Mesenchymal stem cell (in vitro differentiated cells and primary cell): ENCODE measurements around the gene IRX4.

Experiments used
- DNase-seq: peaks from one replicate; pipeline ENCODE4 v3.0.0-alpha.2; 2013
- H2AFZ ChIP-seq: one replicate; pipeline ENCODE4 v1.6.1; 2013; ENCODE audit warnings: low read depth, mild to moderate bottlenecking, control low read depth, inconsistent platforms, low read length, moderate library complexity
- H2AK5ac ChIP-seq: 2 replicates; pipeline ENCODE4 v1.6.1; 2013; ENCODE audit warnings: low read length, moderate library complexity, mild to moderate bottlenecking, inconsistent platforms; ENCODE audit not compliant: severe bottlenecking
- H2BK120ac ChIP-seq: one replicate; pipeline ENCODE4 v1.6.1; 2013; ENCODE audit warnings: low read depth, mild to moderate bottlenecking, inconsistent platforms, low read length, moderate library complexity
- H2BK12ac ChIP-seq, 2 experiments: one replicate each; pipeline ENCODE4 v1.6.1; 2013; ENCODE audit warnings: inconsistent platforms in 2 of 2, low read length in 2 of 2, mild to moderate bottlenecking in 2 of 2, moderate library complexity in 2 of 2, control low read depth in 1 of 2
- H2BK15ac ChIP-seq: one replicate; pipeline ENCODE4 v1.6.1; 2013; ENCODE audit warnings: mild to moderate bottlenecking, low read depth, inconsistent platforms; ENCODE audit not compliant: poor library complexity, severe bottlenecking
- H2BK5ac ChIP-seq: 2 replicates; pipeline ENCODE4 v1.6.1; 2013; ENCODE audit warnings: low read depth, mild to moderate bottlenecking, low read length, control low read depth, inconsistent platforms; ENCODE audit not compliant: poor library complexity, severe bottlenecking
- H3K14ac ChIP-seq, 2 experiments: one replicate each; pipeline ENCODE4 v1.6.1; 2013; ENCODE audit warnings: inconsistent platforms in 2 of 2, low read length in 2 of 2, control low read depth in 1 of 2, mild to moderate bottlenecking in 1 of 2, moderate library complexity in 1 of 2
- H3K18ac ChIP-seq, 2 experiments: one replicate each; pipeline ENCODE4 v1.6.1; 2013; ENCODE audit warnings: inconsistent platforms in 2 of 2, low read length in 2 of 2, control low read depth in 1 of 2, low read depth in 1 of 2, mild to moderate bottlenecking in 1 of 2
- H3K23ac ChIP-seq, 2 experiments: one replicate each; pipeline ENCODE4 v1.6.1; 2013; ENCODE audit warnings: inconsistent platforms in 2 of 2, low read length in 2 of 2, mild to moderate bottlenecking in 2 of 2, moderate library complexity in 2 of 2, control low read depth in 1 of 2
- H3K27ac ChIP-seq: 2 replicates; pipeline ENCODE4 v1.5.1; 2013; ENCODE audit warnings: mild to moderate bottlenecking, moderate library complexity, low read length, control low read depth, inconsistent platforms; ENCODE audit not compliant: poor library complexity, severe bottlenecking
- H3K27me3 ChIP-seq, 2 experiments: 2 replicates each; pipeline versions ENCODE4 v1.6.1 to v1.7.0; 2013; ENCODE audit warnings: low read length in 2 of 2, mild to moderate bottlenecking in 2 of 2, moderate library complexity in 2 of 2, control low read depth in 1 of 2, inconsistent platforms in 1 of 2; ENCODE audit not compliant: control insufficient read depth in 1 of 2, insufficient read depth in 1 of 2
- H3K36me3 ChIP-seq, 2 experiments: 2 replicates each; pipeline versions ENCODE4 v1.6.1 to v1.7.0; 2013; ENCODE audit warnings: low read length in 2 of 2, control low read depth in 1 of 2, inconsistent platforms in 1 of 2, low read depth in 1 of 2, mild to moderate bottlenecking in 1 of 2; ENCODE audit not compliant: insufficient read depth in 2 of 2, control insufficient read depth in 1 of 2
- H3K4ac ChIP-seq, 2 experiments: one replicate each; pipeline ENCODE4 v1.6.1; 2013; ENCODE audit warnings: inconsistent platforms in 2 of 2, low read length in 2 of 2, mild to moderate bottlenecking in 2 of 2, moderate library complexity in 2 of 2, control low read depth in 1 of 2, low read depth in 1 of 2
- H3K4me1 ChIP-seq: 2 replicates; pipeline ENCODE4 v1.6.1; 2013; ENCODE audit warnings: low read depth, low read length, control low read depth; ENCODE audit not compliant: control insufficient read depth, insufficient read depth
- H3K4me2 ChIP-seq: 2 replicates; pipeline ENCODE4 v1.6.1; 2013; ENCODE audit warnings: low read length, mild to moderate bottlenecking, inconsistent platforms; ENCODE audit not compliant: poor library complexity, severe bottlenecking
- H3K4me3 ChIP-seq, 2 experiments: 2 replicates each; pipeline versions ENCODE4 v1.5.1 to v1.7.0; 2013; ENCODE audit warnings: low read length in 2 of 2, mild to moderate bottlenecking in 2 of 2, control low read depth in 1 of 2, low read depth in 1 of 2; ENCODE audit not compliant: insufficient read depth in 1 of 2
- H3K79me1 ChIP-seq: replicated peaks from 2 replicates; pipeline ENCODE4 v1.6.1; 2013; ENCODE audit warnings: mild to moderate bottlenecking, control low read depth, low read length, inconsistent platforms; ENCODE audit not compliant: poor library complexity, severe bottlenecking
- H3K9ac ChIP-seq: 2 replicates; pipeline ENCODE4 v1.7.0; 2013; ENCODE audit warnings: mild to moderate bottlenecking, low read length, moderate library complexity
- H3K9me3 ChIP-seq: 2 replicates; pipeline ENCODE4 v1.7.0; 2013; ENCODE audit warnings: mild to moderate bottlenecking, low read length; ENCODE audit not compliant: control insufficient read depth
- H4K8ac ChIP-seq: one replicate; pipeline ENCODE4 v1.6.1; 2013; ENCODE audit warnings: inconsistent platforms, mild to moderate bottlenecking, low read length, moderate library complexity
- H4K91ac ChIP-seq: one replicate; pipeline ENCODE4 v1.6.1; 2013; ENCODE audit warnings: mild to moderate bottlenecking, low read length, inconsistent platforms
- WGBS: methylation state at CpG from one replicate; pipeline ENCODE4 v1.1.7; 2013; ENCODE audit warnings: mixed read lengths; 5-methylcytosine and 5-hydroxymethylcytosine counted together

Gene IRX4

GRCh38 chr5:1855075-1855474 is 27.6 kb downstream of the IRX4 start:
- H3K27me3 ChIP-seq: peaks cover 56 to 79% of the 10 kb centered on the region in 2 experiments
- no peak overlapping the region for H3K4ac ChIP-seq
- no peak overlapping the region for H2AK5ac ChIP-seq
- no peak overlapping the region for H2BK5ac ChIP-seq
- H2BK15ac ChIP-seq: no peak overlapping the region
- no peak overlapping the region for H4K8ac ChIP-seq
- H3K14ac ChIP-seq: no peak overlapping the region
- no peak overlapping the region for H3K18ac ChIP-seq
- no peak overlapping the region for H4K91ac ChIP-seq
- no peak overlapping the region for H2BK12ac ChIP-seq
- H3K36me3 ChIP-seq: no peaks in the 10 kb centered on the region
- H3K79me1 ChIP-seq: no peaks in the 10 kb centered on the region
- H2BK120ac ChIP-seq: no peak overlapping the region
- H3K9ac ChIP-seq: no peak overlapping the region
- H2AFZ ChIP-seq: no peak overlapping the region
- H3K23ac ChIP-seq: no peak overlapping the region
- H3K9me3 ChIP-seq: no peaks in the 10 kb centered on the region
- 50% methylated on average over 3 of the region's 3 CpGs for WGBS
- no peak overlapping the region for H3K4me2 ChIP-seq
- no peak overlapping the region for H3K27ac ChIP-seq
- H3K4me1 ChIP-seq: peaks cover 4% of the 10 kb centered on the region
- no peak overlapping the region for H3K4me3 ChIP-seq
- no peak for DNase-seq

- no peak overlapping the region for H3K4me3 ChIP-seq
- no peak overlapping the region for H4K91ac ChIP-seq
- no peak overlapping the region for H3K23ac ChIP-seq
- H2BK120ac ChIP-seq: no peak overlapping the region
- no peaks in the 10 kb centered on the region for H3K79me1 ChIP-seq
- no peak for DNase-seq
- no peak overlapping the region for H2BK15ac ChIP-seq
- H3K4me2 ChIP-seq: no peak overlapping the region
- no peak overlapping the region for H3K4ac ChIP-seq
- H3K27ac ChIP-seq: no peak overlapping the region
- H3K9ac ChIP-seq: no peak overlapping the region
- H3K27me3 ChIP-seq: peaks cover 64 to 81% of the 10 kb centered on the region in 2 experiments
- H2BK5ac ChIP-seq: no peak overlapping the region
- WGBS: 79% methylated on average over 8 of the region's 8 CpGs
- no peak overlapping the region for H3K18ac ChIP-seq
- no peaks in the 10 kb centered on the region for H3K36me3 ChIP-seq
- H3K14ac ChIP-seq: no peak overlapping the region
- no peaks in the 10 kb centered on the region for H3K9me3 ChIP-seq
- H3K4me1 ChIP-seq: peaks cover 4% of the 10 kb centered on the region
- H4K8ac ChIP-seq: no peak overlapping the region
- no peak overlapping the region for H2AK5ac ChIP-seq
- H2AFZ ChIP-seq: no peak overlapping the region
- no peak overlapping the region for H2BK12ac ChIP-seq
These were observed 29.2 kb downstream of the IRX4 start for GRCh38 chr5:1853531-1853930.

- Histone ChIP-seq H3K4me3 (no peak overlapping the region), H3K18ac (no peak overlapping the region), H3K27ac (no peak overlapping the region), H3K14ac (no peak overlapping the region), H3K9ac (no peak overlapping the region), H4K91ac (no peak overlapping the region), H2BK12ac (no peak overlapping the region), H2AFZ (no peak overlapping the region), H2BK15ac (no peak overlapping the region), H3K4ac (no peak overlapping the region), H2BK5ac (no peak overlapping the region), H4K8ac (no peak overlapping the region), H3K4me1 (peaks cover 4% of the 10 kb centered on the region), H2AK5ac (no peak overlapping the region), H3K4me2 (no peak overlapping the region), H3K9me3 (no peaks in the 10 kb centered on the region), H3K23ac (no peak overlapping the region), H3K79me1 (no peaks in the 10 kb centered on the region), H3K27me3 (peaks cover 70 to 89% of the 10 kb centered on the region in 2 experiments), H2BK120ac (no peak overlapping the region), H3K36me3 (no peaks in the 10 kb centered on the region)
- DNase-seq: no peak
- 78% methylated on average over 20 of the region's 23 CpGs for WGBS
These were observed 30.3 kb downstream of the IRX4 start for GRCh38 chr5:1852324-1852947.

GRCh38 chr5:1851290-1851934 is 31.3 kb downstream of the IRX4 start:
- Histone ChIP-seq H4K8ac (no peak overlapping the region), H3K18ac (no peak overlapping the region), H4K91ac (no peak overlapping the region), H2BK5ac (no peak overlapping the region), H3K14ac (peak overlapping the region in 1 of 2 experiments; percentile 66), H3K4me2 (no peak overlapping the region), H3K4me1 (peaks cover 4% of the 10 kb centered on the region), H2BK120ac (no peak overlapping the region), H3K23ac (no peak overlapping the region), H3K27me3 (peaks cover 81 to 92% of the 10 kb centered on the region in 2 experiments), H3K36me3 (no peaks in the 10 kb centered on the region), H3K27ac (no peak overlapping the region), H3K4ac (no peak overlapping the region), H3K4me3 (no peak overlapping the region), H2AK5ac (no peak overlapping the region), H3K79me1 (no peaks in the 10 kb centered on the region), H2AFZ (no peak overlapping the region), H3K9ac (no peak overlapping the region), H2BK15ac (no peak overlapping the region), H2BK12ac (no peak overlapping the region), H3K9me3 (no peaks in the 10 kb centered on the region)
- WGBS: 11% methylated on average over 28 of the region's 34 CpGs
- no peak for DNase-seq
